IPS-NIHi11 (cell line): ENCODE data around the gene PGS1.

Source experiments
- DNase-seq: peaks from one replicate; pipeline ENCODE4 v3.0.0; 2012; ENCODE audit warnings: mixed read lengths, low spot score

PGS1 gene

DNA sequence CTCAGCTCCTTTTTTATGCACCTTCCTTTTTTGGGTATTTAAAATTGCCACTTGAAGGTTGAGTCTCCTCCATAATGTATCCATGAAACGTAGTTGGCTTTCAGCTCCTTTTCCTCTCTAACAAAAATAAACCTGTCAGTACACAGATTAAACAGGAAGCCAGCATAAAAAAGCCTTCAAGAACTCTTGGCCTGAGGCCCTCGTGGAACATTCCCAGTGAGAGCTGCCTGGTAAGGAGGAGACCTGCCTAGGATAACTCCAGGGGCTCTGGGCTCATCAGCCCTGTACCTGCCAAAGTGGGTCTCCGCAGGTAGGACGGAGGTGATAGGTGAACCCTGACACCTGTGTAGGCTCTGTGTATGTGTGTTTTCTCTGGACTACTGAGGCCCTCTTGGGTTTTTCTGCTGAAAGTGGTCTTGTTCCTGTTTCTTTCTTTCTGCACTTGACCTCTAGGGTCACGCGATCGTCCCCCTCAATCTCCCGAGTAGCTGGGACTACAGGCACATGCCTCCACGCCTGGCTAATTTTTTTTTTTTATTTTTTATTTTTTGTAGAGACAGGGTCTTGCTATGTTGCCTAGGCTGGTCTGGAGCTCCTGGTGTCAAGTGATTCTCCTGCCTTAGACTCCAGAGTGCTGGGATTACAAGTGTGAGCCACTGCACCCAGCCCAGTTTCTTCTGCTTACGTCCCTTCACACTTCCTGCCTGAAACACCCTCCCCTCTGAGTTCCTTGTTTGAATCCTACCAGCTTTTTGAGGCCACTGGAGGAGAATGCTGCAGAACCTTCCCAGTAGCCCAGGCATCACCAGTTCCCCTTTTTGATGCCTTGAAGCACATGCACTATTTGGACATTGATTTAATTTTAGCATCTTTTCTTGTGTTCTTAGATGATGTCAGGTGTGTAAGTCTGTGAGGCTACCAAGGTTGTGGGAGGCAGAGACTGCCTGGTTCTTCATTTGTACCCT is 9.8 kb downstream of the PGS1 start:
- DNase-seq, result no peak

DNA sequence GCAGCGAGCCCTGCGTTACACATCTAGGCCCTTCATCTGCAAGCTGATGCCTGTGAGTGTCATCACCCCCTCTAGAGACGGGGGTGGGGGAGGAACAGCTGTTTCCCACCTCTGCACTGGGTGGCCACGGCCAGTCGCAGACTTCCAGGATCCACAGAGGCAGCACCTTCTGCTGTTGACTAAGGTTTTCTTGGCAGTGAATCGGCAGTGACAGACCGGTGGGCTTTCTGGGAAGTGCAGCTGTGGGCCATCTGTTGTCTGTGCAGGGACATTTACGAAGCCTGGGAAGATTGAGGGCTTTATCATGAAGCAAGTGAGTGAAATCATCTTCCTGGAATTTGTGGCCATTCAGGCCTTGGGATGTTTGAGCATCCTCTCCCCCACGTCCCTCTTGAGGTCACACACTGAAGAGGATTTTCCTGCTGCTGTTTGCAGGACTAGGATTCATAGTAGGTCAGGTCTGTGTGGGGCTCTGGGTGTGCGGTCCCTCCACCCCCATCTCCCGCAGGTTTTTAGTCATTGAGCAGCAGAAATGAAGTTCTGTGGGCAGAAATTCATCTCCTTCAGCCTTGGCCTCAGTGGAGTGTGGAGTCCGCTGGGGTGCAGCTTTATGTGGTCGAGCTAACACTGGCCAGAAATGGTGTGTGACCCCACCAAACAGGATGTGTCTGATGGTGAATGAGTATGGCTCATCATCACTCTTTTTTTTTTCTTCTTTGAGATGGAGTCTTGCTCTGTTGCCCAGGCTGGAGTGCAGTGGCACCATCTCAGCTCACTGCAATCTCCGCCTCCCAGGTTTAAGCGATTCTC is 12.0 kb downstream of the PGS1 start:
- no peak for DNase-seq

DNA sequence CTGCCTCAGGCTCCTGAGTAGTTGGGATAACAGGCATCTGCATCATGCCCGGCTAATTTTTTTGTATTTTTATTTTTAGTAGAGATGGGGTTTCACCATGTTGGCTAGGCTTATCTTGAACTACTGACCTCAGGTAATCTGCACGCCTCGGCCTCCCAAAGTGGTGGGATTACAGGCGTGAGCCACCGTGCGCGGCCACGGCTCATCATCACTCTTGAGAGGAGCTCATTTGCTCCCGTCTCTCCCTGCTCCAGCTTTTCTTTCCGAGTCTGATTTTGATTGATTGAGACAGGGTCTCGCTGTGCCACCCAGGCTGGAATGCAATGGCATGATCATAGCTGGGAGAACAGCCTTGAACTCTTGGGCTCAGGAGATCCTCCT is 12.6 kb downstream of the PGS1 start:
- DNase-seq, result no peak

DNA sequence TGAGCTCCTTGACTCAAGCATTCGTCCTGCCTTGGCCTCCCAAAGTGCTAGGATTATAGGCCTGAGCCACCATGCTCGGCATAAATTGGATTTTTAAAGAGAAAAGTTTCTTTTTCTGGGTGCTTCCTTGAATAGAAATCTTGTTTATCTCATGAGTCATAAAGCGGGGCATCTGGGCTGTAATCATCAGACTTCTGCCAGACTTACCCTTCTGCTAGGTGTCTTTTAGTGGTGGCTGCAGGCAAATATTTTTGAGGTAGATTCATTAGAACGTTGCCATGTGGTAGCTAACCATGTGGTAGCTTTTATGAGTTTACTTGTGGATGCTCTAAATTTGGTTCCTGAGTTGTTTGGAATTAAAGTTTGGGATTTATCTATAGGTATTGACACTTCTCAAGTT is 13.4 kb downstream of the PGS1 start:
- DNase-seq, result no peak

DNA sequence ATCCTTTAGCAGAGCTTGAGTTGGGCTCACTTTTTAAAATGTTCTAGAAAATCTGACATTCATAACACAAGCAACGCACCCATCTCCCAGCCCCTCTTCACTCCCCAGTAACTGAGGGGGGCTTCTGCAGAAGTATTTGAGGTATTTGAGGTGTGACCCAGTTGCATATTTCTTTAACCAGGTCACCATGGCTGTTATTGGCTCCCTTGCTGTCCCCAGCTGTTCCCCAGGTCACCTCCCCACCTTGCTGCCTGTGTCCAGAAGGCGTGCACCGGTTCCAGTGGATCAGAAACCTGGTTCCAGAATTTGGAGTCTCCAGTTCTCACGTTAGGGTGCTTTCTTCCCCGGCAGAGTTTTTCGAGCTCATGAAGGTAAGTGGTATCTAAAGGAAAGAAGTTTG is 13.8 kb downstream of the PGS1 start:
- DNase-seq, result no peak

DNA sequence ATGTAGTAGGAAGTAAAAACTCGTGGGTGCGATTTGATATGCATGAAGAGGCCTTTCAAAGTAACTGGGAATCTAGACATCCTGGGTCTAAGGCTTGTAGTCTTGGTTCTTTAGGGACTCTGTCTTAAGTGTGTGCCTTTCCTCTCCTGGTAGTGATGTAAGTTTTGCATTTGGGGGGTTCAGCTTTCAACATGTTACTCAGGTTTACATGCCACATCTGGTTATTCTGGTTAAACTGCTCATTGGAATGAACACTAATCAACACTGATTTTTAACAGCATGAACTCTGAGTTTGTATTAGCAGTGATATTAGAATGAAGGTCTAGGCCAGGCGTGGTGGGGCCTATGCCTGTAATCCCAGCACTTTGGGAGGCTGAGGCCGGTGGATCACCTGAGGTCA is 15.1 kb downstream of the PGS1 start:
- no peak for DNase-seq

DNA sequence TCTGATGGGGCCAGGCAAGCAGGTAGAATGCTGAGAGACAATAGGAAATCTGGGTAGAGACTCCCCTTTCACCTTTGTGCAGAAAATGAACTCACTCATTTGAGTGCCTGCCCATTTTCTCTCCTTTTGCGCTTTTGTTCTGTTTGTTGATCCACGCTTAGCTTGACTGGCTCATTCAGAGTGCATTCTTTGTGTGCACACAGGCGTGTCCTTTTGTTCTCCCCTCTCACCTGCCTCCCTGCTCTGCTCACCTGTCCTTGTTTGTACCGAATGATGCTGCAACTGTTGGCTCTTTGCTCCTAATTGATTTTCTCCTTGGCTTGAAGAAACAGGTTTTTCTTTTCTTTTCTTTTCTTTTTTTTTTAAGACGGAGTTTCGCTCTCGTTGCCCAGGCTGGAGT is 15.8 kb downstream of the PGS1 start:
- peak; percentile 18 for DNase-seq

DNA sequence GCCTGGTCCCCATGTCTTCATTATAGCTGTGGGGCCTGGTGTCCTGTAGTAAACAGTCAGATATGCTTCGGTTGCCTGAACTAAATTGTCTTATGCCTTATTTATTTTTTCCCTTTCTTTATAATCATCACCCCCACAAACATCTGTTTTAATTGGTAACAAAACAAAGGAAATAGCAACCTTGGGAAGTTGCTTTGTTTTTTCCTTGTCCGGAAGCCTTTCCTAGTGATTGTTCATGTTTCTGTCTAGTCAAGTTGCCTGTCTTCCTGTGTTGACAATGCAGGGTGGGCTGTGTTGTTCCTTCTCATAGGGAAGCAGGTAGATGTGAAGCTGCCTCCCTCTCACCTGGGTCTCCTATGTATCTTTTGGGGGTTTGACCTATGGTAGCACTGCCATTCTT is 16.7 kb downstream of the PGS1 start:
- DNase-seq, result no peak

DNA sequence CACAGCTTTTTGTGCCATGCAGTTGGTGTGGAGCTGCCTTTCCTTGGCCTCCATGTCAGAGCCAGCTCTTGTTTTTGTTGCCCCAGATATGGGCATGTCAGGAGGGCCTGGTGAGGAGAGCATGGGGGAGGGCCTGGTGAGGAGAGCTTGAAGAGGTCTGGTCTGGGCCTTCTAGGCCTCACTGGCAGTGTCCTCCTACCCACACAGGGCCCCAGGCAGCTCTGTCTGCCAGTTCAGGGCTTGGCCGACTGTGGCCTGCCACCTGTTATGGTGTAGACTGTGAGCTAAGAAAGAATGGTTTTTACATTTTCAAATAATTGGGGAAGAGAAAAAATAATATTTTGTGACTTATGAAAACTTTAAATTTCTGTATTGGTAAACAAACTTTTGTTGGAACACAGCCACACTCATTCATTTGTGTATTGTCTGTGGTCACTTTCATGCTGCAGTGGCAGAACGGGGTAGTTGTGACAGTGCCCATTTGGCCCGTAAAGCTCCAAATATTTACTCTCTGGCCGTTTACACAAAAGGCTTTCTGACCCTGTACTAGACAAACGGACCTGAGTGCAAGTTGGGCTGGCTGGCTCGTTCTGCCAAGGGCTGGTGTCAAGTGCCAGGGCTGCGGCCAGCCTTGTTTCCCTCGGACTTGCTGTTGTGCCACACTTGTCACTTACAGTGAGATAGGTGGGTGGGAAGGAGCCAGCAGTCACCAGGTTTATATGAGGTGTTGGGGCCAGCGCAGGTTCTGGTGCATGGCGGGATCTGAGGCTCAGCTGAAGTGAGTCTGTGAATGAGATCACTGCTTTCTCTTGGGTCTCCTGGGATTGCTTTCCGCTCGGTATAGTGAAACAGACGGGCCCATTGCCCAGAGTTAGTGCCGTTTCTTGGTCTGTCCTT is 18.2 kb downstream of the PGS1 start:
- DNase-seq, result no peak

DNA sequence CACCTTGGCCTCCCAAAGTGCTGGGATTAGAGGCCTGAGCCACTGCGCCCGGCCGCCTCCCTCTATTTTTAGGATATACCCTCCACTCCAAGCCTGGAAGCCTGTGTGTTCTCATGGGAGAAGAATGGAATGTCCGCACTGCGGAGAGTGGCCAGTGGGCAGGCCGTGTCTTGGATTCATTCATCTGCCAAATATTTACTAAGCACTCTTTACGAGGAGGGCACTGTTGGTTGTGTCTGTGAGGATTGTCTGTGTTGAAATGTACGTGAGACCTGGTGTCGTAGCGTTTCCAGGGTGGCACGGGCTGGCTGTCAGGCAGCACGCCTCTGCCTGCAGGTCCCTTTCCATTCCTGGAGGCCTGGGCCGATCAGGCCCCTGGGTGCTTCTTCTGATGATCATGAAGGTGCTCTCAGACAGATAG is 19.2 kb downstream of the PGS1 start:
- no peak for DNase-seq

DNA sequence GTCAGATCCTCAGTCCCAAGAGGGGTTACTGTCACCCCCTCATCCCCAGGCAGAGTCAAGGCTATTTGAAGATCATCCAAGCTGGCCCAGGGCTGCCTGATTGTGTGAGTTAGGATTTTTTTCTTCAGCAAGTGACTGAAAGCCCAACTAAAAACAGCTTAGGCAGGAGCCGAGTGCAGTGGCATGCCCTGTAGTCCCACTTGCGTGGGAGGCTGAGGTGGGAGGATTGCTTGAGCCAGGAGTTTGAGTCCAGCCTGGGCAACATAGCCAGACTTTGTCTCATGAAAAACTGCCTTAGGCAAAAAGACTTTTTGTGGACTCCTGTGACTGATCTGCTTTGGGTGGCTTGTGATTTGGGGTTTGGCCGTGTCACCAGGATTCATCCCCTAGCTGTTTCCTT is 19.9 kb downstream of the PGS1 start:
- no peak for DNase-seq

DNA sequence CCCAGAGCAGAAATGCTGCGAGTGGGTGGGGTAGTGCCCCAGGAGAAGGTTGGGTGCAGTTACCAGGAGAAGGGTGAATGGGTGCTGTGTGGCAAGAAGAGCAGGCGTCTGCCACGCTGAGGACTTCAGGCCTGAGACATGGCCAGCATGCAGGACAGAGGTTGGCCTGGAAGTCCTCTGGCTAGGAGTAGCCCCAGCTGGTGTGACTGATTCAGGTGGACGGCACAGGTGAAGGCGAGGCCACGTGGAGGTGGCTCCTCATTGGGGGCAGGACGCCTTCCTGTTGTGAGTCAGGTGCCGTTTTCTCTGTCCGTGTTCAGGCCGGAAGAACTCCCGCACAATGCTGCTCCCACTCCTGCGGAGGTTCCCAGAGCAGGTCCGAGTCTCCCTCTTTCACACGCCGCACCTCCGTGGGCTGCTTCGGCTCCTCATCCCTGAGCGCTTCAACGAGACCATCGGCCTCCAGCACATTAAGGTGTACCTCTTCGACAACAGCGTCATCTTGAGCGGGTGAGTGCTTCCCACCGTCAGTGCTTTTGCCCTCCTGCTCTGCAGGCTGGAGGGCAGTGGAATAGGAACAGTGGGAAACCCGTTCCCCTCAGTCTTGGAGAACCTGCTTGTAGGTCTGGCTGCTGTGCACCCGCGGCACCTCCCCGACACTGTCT is 20.7 kb downstream of the PGS1 start:
- DNase-seq, result no peak

DNA sequence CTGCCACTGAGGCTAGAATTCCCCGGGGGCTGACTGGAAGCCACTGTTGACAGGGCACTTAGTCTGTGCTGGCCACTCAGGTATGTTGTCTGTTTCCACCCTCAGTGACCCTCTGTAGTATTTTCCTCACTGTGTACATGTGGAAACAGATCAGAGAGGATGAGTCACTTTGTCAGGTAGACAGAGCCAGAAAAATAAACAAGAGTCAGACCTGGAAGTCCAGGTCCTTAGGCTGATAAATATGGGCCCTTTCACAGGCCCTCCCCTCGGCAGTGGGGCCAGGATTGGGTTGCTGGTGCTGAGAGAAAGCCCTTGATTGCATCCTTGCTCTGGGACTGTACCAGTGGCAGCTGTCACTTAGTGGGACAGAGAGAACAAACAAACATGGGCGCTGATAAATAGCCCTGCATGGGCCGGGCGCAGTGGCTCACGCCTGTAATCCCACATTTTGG is 21.3 kb downstream of the PGS1 start:
- DNase-seq, result no peak

DNA sequence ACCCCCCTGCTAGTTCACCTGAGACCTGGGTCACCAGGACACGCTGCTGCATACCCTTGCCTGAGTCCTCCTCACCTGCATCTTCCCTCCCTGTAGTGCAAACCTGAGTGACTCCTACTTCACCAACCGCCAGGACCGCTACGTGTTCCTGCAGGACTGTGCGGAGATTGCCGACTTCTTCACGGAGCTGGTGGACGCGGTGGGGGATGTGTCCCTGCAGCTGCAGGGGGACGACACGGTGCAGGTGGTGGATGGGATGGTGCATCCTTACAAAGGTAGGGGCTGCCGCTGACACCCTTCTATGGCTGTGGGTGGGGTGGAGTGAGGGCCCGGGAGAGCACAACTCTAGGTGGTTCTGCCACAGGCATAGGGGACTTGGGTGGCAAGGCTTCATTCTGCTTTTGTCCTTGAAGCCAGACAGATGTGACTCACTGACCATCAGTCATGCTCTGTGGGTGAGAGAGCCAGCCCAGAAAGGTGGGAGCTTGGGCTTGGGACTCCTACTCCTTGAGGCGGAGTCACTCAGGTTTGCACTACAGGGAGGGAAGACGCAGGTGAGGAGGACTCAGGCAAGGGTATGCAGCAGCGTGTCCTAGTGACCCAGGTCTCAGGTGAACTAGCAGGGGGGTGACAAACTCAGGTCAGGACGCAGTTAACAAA is 22.3 kb downstream of the PGS1 start:
- no peak for DNase-seq

DNA sequence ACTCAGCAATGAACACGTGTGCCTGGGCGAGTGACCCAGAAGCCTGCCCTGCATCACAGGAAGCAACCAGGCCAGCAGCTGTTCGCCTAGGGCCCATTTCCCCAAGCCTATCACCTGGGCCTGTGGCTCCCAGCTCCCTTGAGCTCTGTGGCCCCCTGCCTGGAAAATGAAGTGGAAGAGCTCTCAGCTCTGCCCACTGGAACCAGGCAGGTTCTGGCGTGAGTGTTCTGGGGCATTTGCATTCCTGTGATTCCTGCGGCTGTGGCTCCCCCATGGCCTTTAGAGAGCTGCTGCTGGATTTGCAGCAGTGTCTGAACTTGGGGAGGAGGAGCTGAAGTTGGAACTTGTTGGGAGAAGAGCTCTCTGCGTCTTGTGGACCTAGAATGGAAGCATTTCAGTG is 22.8 kb downstream of the PGS1 start:
- no peak for DNase-seq

DNA sequence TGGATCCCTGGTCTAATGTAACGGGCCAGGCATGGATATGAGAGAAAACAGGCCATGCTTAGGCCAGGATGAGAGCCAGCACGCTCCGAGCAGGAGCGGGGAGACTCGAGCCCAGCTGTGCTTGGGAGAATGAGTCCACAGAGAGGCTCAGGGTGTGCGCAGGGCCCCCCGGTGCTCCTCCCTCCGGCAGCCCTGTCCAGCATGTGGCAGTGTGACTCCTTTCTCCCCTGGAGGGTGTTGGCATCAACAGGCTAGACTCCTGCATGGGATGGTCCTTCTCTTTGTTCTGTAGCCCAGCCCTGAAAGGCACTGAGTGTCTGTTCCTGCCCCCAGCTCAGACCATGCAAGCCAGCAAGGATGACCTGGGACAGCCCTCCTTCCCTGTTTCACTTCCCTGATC is 23.4 kb downstream of the PGS1 start:
- no peak for DNase-seq

DNA sequence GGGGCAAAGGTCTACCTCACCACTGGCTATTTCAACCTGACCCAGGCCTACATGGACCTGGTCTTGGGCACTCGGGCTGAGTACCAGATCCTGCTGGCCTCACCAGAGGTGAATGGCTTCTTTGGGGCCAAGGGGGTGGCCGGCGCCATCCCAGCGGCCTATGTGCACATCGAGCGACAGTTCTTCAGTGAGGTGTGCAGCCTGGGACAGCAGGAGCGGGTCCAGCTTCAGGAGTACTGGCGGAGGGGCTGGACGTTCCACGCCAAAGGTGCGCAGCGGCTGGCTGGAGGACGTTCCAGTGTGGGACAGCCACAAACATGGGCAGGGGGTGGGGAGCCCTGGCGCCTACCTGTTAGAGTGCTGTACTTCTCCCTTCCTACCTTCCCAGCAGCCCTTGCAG is 25.4 kb downstream of the PGS1 start:
- no peak for DNase-seq

DNA sequence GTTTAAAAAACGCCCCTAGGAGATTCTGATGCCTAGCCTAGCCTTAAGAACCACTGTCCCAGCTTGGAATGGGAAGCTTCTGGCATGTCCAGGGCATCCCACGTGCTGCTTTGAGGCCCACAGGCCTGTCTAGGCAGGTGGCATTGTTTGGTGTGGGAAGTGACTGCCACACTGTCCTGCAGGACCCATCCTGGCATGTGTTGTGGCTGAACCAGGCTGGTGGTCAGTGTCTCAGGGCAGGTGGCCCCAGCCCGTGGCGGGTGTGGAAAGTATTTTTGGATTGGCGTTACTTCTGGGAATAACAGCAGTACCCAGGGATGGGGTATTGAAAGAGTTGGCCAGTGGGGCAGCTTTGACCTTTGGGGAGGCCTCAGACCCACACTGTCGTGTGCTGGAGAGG is 27.9 kb downstream of the PGS1 start:
- no peak for DNase-seq

DNA sequence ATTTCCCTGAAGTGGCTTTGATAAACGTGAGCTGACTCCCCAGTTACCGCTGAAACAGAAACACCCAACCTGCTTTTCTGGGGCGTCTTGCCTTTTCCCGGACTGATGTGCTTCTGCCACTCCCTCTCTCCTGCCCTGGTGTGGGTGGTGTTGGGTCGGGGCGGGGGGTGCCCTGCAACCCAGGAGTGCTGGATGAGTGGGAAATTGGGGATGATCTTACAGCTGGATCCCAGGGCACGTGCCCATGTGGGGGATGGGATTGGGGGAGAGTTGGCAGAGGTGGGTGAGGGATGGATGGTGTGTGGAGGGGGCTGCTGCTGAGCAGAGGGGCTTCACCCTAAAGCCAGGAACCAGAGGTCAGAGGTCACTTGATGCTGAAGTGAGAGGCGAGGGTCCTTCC is 28.5 kb downstream of the PGS1 start:
- DNase-seq, result no peak

DNA sequence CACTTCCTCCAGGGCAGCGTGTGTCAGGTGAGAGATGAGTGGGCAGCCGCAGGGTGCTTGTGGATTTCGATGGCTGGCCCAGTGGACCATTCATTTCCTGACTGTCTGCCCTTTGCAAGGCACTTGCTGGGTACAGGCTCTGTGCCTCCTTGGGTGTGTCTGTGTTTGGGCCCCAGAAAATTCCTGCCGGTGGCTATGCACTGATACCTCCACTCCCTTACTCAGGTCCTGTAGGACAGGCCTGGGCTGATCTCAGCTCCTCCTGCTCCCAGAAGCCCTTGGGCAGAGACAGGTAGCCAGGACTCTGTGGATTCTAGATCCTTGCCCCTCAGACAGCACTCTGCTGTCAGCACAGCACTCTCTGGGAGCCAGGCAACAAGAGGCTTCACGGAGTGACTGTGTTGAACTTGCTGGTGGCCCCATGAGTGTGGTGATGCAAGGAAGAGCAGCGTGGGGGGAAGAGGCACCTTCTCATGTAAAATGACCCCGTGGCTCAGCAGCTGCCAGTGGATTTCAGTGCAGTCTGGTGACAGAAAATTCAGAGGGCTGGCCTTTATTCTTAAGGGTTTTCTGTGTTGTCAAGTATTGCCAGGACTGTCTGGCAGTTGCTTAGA is 29.0 kb downstream of the PGS1 start:
- no peak for DNase-seq
